ENCODE data around the gene FAM240A.

Gene FAM240A

DNA sequence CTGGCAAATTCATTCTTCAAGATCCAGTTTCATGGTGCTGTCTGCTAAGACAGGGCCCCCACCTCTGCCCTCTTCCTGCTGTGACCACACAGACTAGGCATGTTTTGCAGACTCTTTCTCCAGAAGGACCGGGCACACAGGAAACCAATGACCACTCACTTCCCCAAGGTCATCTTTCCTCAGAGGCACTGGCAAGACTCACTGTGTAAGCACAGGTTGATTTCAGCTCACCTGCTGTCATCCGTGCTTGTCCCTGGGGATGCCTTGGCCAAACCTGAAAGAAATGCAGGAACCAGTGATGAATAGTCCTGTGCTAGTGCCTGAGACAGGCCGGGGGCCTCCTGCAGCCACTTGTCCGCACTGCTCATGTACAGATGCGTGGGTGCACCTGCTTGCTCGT is 47.7 kb downstream of the FAM240A start (continued):
- TF ChIP-seq TSHZ2 (CRISPR knock-in tag; IDR thresholded peaks at IDR 0.05) = no peak

DNA sequence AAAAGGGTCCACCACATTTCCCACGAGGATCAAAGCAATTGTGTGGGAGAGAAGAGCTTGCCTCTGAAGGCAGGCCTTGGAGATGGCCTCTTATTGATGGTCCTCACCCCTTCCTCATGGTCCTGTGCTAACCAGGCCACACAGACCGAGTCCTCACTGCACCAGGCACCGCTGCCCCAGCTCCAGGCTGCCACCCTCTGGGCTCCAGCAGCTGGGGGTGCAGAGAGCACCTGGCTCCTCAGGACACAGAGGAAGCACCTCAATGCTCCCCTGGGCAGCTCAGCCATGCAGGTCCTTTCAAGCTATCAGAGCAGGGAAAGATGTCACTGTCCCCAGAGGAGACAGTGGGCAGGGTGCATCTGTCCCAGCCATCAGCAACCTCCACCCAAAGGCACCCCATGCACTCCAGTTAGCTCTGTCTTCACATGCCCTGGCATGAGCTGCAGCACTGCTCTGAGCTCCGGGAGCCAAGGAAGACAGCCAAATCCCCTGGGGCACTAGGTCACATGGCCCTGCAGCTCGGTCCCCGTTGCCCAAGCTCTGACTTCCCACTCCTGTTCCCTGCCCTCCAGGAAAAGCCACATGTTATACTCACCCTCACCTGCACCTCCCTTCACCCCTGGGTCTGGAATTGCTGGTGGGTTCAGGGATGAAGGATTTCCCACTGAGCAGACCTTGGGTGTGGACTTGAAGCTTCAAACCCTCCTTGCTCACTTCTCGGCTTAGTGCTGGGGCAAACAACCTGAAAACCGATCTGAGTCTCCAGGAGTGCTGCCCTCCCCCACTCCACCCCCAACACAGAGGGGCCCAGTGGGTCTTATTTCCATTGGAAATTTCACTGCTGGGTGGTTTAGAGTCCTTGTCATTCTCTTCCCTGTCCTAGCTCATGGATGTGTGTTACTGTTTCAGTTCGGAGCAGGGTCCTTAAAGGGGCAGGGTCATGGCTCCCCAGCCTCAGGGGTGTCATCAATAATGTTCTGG is 48.5 kb downstream of the FAM240A start:
- TF ChIP-seq ARNTL (CRISPR knock-in tag; IDR thresholded peaks at IDR 0.05; ENCODE audit: borderline replicate concordance, low read depth) (no peak), ESRRG (CRISPR knock-in tag; IDR thresholded peaks at IDR 0.05) (no peak), ZNF8 (CRISPR knock-in tag; IDR thresholded peaks at IDR 0.05) (no peak)
- ATAC-seq = no peak; the same call in 2 of the 3 replicates

- ATAC-seq = no peak
Measured at GRCh38 chr3:46661776-46662766, 49.7 kb downstream of the FAM240A start.

GRCh38 chr3:46662771-46663551 is 50.6 kb downstream of the FAM240A start:
- no peak for ATAC-seq
- no peak for TF ChIP-seq RARB (CRISPR knock-in tag; IDR thresholded peaks at IDR 0.05)
- TF ChIP-seq CREB5 (CRISPR knock-in tag; IDR thresholded peaks at IDR 0.05; ENCODE audit: low read depth) = no peak
- TF ChIP-seq CSRNP3 (CRISPR knock-in tag; IDR thresholded peaks at IDR 0.05) = no peak
- TF ChIP-seq ZNF8 (CRISPR knock-in tag; IDR thresholded peaks at IDR 0.05) = no peak
- TF ChIP-seq ZNF565 (CRISPR knock-in tag; conservative IDR thresholded peaks at IDR 0.05; ENCODE audit: low read depth) = no peak
- TF ChIP-seq ZFP3 (CRISPR knock-in tag; IDR thresholded peaks at IDR 0.05) = no peak
- TF ChIP-seq ZNF70 (CRISPR knock-in tag; IDR thresholded peaks at IDR 0.05) = no peak
- TF ChIP-seq CSDC2 (CRISPR knock-in tag; IDR thresholded peaks at IDR 0.05) = no peak
- TF ChIP-seq TCF4 (CRISPR knock-in tag; IDR thresholded peaks at IDR 0.05; ENCODE audit: borderline replicate concordance) = no peak
- no peak for TF ChIP-seq POU6F1 (CRISPR knock-in tag; IDR thresholded peaks at IDR 0.05; ENCODE audit: borderline replicate concordance, low read depth)
- TF ChIP-seq ZFP30 (CRISPR knock-in tag; IDR thresholded peaks at IDR 0.05) = no peak
- TF ChIP-seq BACH2 (CRISPR knock-in tag; IDR thresholded peaks at IDR 0.05; ENCODE audit: borderline replicate concordance) = no peak

More at GRCh38 chr3:46661776-46662766, 49.7 kb downstream of the FAM240A start:
- no peak for TF ChIP-seq ZFP30 (CRISPR knock-in tag; IDR thresholded peaks at IDR 0.05)
- TF ChIP-seq, protein P1, sequence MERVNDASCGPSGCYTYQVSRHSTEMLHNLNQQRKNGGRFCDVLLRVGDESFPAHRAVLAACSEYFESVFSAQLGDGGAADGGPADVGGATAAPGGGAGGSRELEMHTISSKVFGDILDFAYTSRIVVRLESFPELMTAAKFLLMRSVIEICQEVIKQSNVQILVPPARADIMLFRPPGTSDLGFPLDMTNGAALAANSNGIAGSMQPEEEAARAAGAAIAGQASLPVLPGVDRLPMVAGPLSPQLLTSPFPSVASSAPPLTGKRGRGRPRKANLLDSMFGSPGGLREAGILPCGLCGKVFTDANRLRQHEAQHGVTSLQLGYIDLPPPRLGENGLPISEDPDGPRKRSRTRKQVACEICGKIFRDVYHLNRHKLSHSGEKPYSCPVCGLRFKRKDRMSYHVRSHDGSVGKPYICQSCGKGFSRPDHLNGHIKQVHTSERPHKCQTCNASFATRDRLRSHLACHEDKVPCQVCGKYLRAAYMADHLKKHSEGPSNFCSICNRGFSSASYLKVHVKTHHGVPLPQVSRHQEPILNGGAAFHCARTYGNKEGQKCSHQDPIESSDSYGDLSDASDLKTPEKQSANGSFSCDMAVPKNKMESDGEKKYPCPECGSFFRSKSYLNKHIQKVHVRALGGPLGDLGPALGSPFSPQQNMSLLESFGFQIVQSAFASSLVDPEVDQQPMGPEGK (CRISPR knock-in tag; IDR thresholded peaks at IDR 0.05; ENCODE audit: borderline replicate concordance) = no peak
